HG02885 (cell line): ENCODE data around the gene SAMHD1.
A peak's percentile ranks its signal among the peaks of the same experiment; 100 is the strongest.
"Not testable (repeated sequence)": the region's sequence is repeated elsewhere in the genome, so short reads cannot be mapped to it uniquely, and the experiment has no call there.

ENCODE experiments used
- ATAC-seq: cut with Tn5 transposase; IDR thresholded peaks from one replicate; pipeline ENCODE4 v1.9.1; 2021; ENCODE audit warnings: mild to moderate bottlenecking; ENCODE audit not compliant: unreplicated experiment, poor library complexity

Gene SAMHD1

GRCh38 chr20:36920334-36920730 is 31.2 kb downstream of the SAMHD1 start:
- ATAC-seq, result no peak

GRCh38 chr20:36919715-36920333 is 31.7 kb downstream of the SAMHD1 start:
- no peak for ATAC-seq

- no peak for ATAC-seq
Observed at GRCh38 chr20:36917943-36918342, 33.6 kb downstream of the SAMHD1 start.

- ATAC-seq, result no peak
Observed at GRCh38 chr20:36917240-36917639, 34.3 kb downstream of the SAMHD1 start.

- no peak for ATAC-seq
Observed at GRCh38 chr20:36916199-36916598, 35.3 kb downstream of the SAMHD1 start.

GRCh38 chr20:36908603-36909002 is 42.9 kb downstream of the SAMHD1 start:
- ATAC-seq, result no peak

GRCh38 chr20:36906086-36906485 is 45.4 kb downstream of the SAMHD1 start:
- not testable (repeated sequence) for ATAC-seq

GRCh38 chr20:36905566-36905965 is 45.9 kb downstream of the SAMHD1 start:
- not testable (repeated sequence) for ATAC-seq

GRCh38 chr20:36904690-36905089 is 46.8 kb downstream of the SAMHD1 start:
- no peak for ATAC-seq

GRCh38 chr20:36895036-36895435 is 56.5 kb downstream of the SAMHD1 start:
- ATAC-seq, result no peak

- ATAC-seq, result no peak
Observed at GRCh38 chr20:36893801-36894200, 57.7 kb downstream of the SAMHD1 start.

- no peak for ATAC-seq
Observed at GRCh38 chr20:36891211-36891610, 60.3 kb downstream of the SAMHD1 start.

- no peak for ATAC-seq
Observed at GRCh38 chr20:36890586-36890985, 60.9 kb downstream of the SAMHD1 start.

- no peak for ATAC-seq
Observed at GRCh38 chr20:36888880-36889516, 62.5 kb downstream of the SAMHD1 start.

GRCh38 chr20:36887752-36888090 is 63.8 kb downstream of the SAMHD1 start:
- no peak for ATAC-seq

GRCh38 chr20:36886859-36887751 is 64.4 kb downstream of the SAMHD1 start:
- peak; percentile 61 for ATAC-seq

- no peak for ATAC-seq
Observed at GRCh38 chr20:36885356-36885755, 66.2 kb downstream of the SAMHD1 start.

- no peak for ATAC-seq
Observed at GRCh38 chr20:36883977-36884535, 67.5 kb downstream of the SAMHD1 start.

GRCh38 chr20:36881888-36882287 is 69.6 kb downstream of the SAMHD1 start:
- ATAC-seq, result no peak

- ATAC-seq, result no peak
Observed at GRCh38 chr20:36881331-36881730, 70.2 kb downstream of the SAMHD1 start.

GRCh38 chr20:36880741-36881250 is 70.7 kb downstream of the SAMHD1 start:
- ATAC-seq, result no peak
